ENCODE measurements around the gene FURIN. TPM values are rescaled to one million over a fixed set of nuclear protein-coding genes. Genes with fewer than 3 reads are reported as not detected.

The FURIN gene
- polyA plus RNA-seq, 3 donors, result 6.5 to 47.3 (median 14.3) TPM

- no peak overlapping the region for H3K4me2 ChIP-seq (replicated peaks; ENCODE audit: extremely low read depth, low read length, poor library complexity, severe bottlenecking)
- H3K36me3 ChIP-seq (replicated peaks in 1 of 2; ENCODE audit: control insufficient read depth in 1 of 2, insufficient read depth in 2 of 2, low read length in 2 of 2), result peaks cover 66 to 74% of the 10 kb centered on the region in 2 donors
- Mint-ChIP-seq H3K27ac (no peak overlapping the region), H3K4me1 (peaks cover 40% of the 10 kb centered on the region), H3K4me3 (no peak overlapping the region), H3K36me3 (peaks cover 74 to 88% of the 10 kb centered on the region in 2 donors), H3K27me3 (ENCODE audit: low read depth in 3 of 3) (peaks cover 0 to 7% (median 1%) of the 10 kb centered on the region in 3 donors), H3K9me3 (peaks cover 0 to 2% (median 0%) of the 10 kb centered on the region in 7 donors)
- H4K20me1 ChIP-seq (ENCODE audit: insufficient read depth, low read length), result peaks cover 15% of the 10 kb centered on the region
- peaks cover 15% of the 10 kb centered on the region for H3K79me2 ChIP-seq (ENCODE audit: insufficient read depth, low read length)
- no peak for DNase-seq
- intact Hi-C loops (cut with micrococcal nuclease), result loop anchor here in 1 of 2 donors (10.0 kb wide), 1 partner anchor 944 kb away; the partner anchor contains the start of gene SLCO3A1
- TF ChIP-seq CTCF (IDR thresholded peaks at IDR 0.05), result no peak
- H3K27me3 ChIP-seq (ENCODE audit: control insufficient read depth in 2 of 2, insufficient read depth in 2 of 2, low read length in 2 of 2), result no peaks in the 10 kb centered on the region
- H3K4me3 ChIP-seq (replicated peaks in 1 of 3; ENCODE audit: low read depth in 2 of 3, low read length in 3 of 3), result no peak overlapping the region
- H3K9ac ChIP-seq (ENCODE audit: insufficient read depth, low read length, poor library complexity, severe bottlenecking), result no peak overlapping the region
- peaks cover 38 to 43% of the 10 kb centered on the region in 2 donors for H3K4me1 ChIP-seq (ENCODE audit: control insufficient read depth in 1 of 2, insufficient read depth in 2 of 2, low read length in 2 of 2)
- no peak overlapping the region for H3K27ac ChIP-seq (ENCODE audit: low read depth in 1 of 2, low read length in 2 of 2)
- 96% methylated on average over 13 of the region's 19 CpGs for WGBS (ENCODE audit: insufficient coverage)
- H2AFZ ChIP-seq (ENCODE audit: insufficient read depth, low read depth, low read length, poor library complexity, severe bottlenecking), result no peak overlapping the region
- H3K9me3 ChIP-seq (replicated peaks in 1 of 2; ENCODE audit: control insufficient read depth in 1 of 2, insufficient read depth in 1 of 2, low read length in 2 of 2), result no peaks in the 10 kb centered on the region
These were observed 42.9 kb downstream of the FURIN start for GRCh38 chr15:90911302-90911623.

- Histone ChIP-seq H3K27me3 (ENCODE audit: control insufficient read depth in 2 of 2, insufficient read depth in 2 of 2, low read length in 2 of 2) (no peaks in the 10 kb centered on the region), H3K4me1 (ENCODE audit: control insufficient read depth in 1 of 2, insufficient read depth in 2 of 2, low read length in 2 of 2) (peaks cover 47 to 51% of the 10 kb centered on the region in 2 donors), H3K27ac (ENCODE audit: low read depth in 1 of 2, low read length in 2 of 2) (peak overlapping the region in 1 of 2 donors; percentile 83), H3K4me3 (replicated peaks in 1 of 3; ENCODE audit: low read depth in 2 of 3, low read length in 3 of 3) (no peak overlapping the region), H4K20me1 (ENCODE audit: insufficient read depth, low read length) (peaks cover 7% of the 10 kb centered on the region), H3K9me3 (replicated peaks in 1 of 2; ENCODE audit: control insufficient read depth in 1 of 2, insufficient read depth in 1 of 2, low read length in 2 of 2) (no peaks in the 10 kb centered on the region), H2AFZ (ENCODE audit: insufficient read depth, low read depth, low read length, poor library complexity, severe bottlenecking) (no peak overlapping the region), H3K4me2 (replicated peaks; ENCODE audit: extremely low read depth, low read length, poor library complexity, severe bottlenecking) (no peak overlapping the region), H3K9ac (ENCODE audit: insufficient read depth, low read length, poor library complexity, severe bottlenecking) (no peak overlapping the region), H3K36me3 (replicated peaks in 1 of 2; ENCODE audit: control insufficient read depth in 1 of 2, insufficient read depth in 2 of 2, low read length in 2 of 2) (peaks cover 59 to 69% of the 10 kb centered on the region in 2 donors), H3K79me2 (ENCODE audit: insufficient read depth, low read length) (peaks cover 24% of the 10 kb centered on the region)
- peaks cover 73 to 88% of the 10 kb centered on the region in 2 donors for H3K36me3 Mint-ChIP-seq
- no peak for TF ChIP-seq CTCF (IDR thresholded peaks at IDR 0.05)
- H3K9me3 Mint-ChIP-seq, result peaks cover 0 to 2% (median 0%) of the 10 kb centered on the region in 7 donors
- no peak for DNase-seq
- 96% methylated on average over 26 of the region's 30 CpGs for WGBS (ENCODE audit: insufficient coverage)
- peaks cover 0 to 7% (median 1%) of the 10 kb centered on the region in 3 donors for H3K27me3 Mint-ChIP-seq (ENCODE audit: low read depth in 3 of 3)
- intact Hi-C loops (cut with micrococcal nuclease), result loop anchor here in 1 of 2 donors (10.0 kb wide), 1 partner anchor 943 kb away; the partner anchor contains the start of gene SLCO3A1
- H3K27ac Mint-ChIP-seq, result peak overlapping the region in 2 of 7 donors; percentile 42 to 97
- H3K4me1 Mint-ChIP-seq, result peaks cover 48% of the 10 kb centered on the region
- no peak overlapping the region for H3K4me3 Mint-ChIP-seq
These were observed 43.8 kb downstream of the FURIN start for GRCh38 chr15:90911906-90912769.
